Fibroblast of skin of back (primary cell): ENCODE results near the gene ZNF862.
"Not testable (repeated sequence)": the region's sequence is repeated elsewhere in the genome, so short reads cannot be mapped to it uniquely, and the experiment has no call there.

Experiments used
- DNase-seq: peaks from one replicate; pipeline ENCODE4 v3.0.0-alpha.2; 2013

Gene ZNF862

DNA sequence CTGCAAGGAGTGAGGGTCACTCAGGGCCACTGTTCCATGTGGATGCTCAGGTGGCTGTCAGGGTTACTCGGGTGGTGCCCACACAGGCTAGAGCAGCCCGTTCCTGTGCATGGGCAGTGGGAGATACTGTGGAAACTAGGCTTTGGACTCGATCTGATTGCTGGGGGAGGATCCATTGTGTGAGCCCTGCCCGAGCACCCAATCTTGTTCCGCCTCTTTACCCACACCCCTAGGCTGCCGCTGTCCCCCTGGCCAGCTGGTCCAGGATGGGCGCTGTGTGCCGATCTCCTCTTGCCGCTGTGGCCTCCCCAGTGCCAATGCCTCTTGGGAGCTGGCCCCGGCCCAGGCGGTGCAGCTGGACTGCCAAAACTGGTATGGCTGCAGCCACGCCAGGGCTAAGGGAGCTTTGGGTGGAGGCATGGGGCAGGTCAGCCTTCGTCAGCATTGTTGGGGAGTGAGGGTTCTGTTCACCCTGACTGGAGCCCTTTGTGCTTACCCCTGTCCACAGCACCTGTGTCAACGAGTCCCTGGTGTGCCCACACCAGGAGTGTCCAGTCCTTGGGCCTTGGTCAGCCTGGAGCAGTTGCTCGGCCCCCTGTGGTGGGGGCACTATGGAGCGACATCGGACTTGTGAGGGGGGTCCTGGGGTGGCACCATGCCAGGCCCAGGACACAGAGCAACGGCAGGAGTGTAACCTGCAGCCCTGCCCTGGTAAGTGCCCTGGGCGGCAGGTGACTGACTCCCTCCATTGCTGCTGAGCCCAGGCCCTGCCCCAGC lies 12.4 kb upstream of the ZNF862 start:
- no peak for DNase-seq

DNA sequence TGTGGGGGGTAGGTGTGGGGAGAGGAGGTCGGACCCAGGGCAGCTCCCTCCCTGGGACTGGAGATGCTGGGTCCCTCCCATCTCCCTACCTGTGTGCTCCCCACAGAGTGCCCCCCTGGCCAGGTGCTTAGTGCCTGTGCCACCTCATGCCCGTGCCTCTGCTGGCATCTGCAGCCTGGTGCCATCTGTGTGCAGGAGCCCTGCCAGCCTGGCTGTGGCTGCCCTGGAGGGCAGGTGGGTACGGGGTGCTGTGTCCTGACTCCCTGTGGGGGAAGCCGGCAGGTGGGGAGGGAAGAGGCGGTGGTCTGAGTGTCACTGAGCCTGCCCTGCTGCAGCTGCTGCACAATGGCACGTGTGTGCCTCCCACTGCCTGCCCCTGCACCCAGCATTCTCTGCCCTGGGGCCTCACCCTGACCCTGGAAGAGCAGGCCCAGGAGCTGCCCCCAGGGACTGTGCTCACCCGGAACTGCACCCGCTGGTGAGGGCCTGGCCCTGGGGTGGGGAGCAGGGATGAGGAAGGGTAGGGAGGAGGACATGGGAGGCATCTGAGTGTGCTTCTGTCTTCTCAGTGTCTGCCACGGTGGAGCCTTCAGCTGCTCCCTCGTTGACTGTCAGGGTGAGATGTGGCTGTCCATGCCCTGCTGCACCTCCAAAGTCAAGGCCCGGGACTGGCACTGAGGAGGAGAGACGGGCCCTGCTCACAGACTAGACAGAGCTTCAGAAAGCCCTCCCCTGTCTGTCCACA lies 11.7 kb upstream of the ZNF862 start:
- no peak for DNase-seq

DNA sequence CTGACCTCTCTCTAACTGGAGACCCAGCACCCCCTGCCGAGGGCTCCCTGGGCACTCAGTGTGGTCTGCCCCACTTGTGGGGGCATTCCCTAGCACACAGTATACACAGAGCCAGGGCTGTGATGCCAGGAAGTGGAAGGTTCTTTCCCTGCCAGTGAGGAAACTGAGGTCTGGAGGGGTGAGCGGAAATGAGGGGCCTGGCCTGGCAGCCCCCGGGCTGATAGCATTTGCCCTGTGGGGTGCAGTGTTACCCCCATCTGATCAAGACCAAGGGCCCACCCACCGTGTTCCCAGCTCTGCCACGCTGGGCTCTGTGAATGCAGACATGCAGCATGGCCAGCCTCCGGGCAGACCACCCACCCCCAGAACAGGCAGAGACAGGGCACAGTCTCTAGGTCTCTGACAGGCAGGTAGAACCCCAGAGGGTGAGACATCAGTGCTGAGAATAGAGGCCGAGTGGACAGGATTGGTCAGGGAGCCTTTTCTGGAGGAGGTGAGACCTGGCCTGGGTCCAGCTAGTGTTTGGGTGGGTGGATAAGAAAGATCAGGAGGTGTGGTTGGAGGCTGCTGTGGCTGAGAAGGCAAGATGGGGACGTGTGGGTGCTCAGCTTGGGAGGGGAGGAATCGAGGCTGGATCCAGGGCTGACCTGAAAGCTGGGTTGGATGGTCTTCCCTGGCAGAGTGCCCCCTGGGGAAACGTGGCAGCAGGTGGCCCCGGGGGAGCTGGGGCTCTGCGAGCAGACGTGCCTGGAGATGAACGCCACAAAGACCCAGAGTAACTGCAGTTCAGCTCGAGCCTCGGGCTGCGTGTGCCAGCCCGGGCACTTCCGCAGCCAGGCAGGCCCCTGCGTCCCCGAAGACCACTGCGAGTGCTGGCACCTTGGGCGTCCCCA lies 10.8 kb upstream of the ZNF862 start:
- DNase-seq: no peak

DNA sequence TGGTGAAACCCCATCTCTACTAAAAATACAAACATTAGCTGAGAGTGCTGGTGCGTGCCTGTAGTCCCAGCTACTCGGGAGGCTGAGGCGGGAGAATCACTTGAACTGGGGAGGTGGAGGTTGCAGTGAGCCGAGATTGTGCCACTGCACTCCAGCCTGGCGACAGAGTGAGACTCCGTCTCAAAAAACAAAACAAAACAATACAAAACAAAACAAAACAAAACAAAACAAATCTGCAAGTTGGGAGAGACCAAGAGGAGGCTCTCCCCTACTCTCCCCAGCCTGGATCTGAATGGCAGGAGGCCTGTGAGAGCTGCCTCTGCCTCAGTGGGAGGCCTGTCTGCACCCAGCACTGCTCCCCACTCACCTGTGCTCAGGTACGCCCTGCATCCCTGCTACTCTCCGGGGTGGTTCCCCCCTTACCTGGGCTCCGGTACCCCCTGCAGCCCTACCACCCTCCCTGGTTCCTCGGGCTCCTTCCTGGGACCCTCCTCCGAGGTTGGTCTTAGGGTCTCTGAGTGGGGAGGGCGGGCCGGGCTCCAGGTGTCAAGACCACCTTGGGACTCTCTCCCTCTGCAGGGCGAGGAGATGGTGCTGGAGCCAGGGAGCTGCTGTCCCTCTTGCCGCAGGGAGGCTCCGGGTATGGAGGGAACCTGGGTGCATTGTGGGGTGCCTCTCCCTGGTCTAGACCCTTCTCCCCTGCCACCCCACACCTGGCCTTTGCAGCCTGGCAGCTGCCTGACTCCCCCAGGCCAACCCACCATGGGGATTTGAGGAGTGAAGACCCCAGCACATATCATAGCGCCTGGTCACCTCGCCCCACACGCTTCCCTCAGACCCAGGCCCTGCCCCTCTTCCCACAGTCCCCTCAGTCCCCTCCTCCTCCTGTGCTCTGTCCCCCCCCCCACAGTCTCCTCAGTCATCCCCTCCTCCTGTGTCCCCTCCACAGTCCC lies 9.5 kb upstream of the ZNF862 start:
- DNase-seq: no peak

DNA sequence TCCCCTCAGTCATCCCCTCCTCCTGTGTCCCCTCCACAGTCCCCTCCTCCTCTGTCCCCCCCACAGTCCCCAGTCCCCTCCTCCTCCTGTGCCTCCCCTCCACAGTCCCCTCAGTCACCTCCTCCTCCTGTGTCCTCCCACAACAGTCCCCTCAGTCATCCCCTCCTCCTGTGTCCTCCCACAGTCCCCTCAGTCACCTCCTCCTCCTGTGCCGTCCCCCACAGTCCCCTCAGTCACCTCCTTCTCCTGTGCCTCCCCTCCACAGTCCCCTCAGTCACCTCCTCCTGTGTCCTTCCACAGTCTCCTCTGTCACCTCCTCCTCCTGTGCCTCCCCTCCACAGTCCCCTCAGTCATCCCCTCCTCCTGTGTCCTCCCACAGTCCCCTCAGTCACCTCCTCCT lies 7.6 kb upstream of the ZNF862 start:
- DNase-seq: not testable (repeated sequence)

DNA sequence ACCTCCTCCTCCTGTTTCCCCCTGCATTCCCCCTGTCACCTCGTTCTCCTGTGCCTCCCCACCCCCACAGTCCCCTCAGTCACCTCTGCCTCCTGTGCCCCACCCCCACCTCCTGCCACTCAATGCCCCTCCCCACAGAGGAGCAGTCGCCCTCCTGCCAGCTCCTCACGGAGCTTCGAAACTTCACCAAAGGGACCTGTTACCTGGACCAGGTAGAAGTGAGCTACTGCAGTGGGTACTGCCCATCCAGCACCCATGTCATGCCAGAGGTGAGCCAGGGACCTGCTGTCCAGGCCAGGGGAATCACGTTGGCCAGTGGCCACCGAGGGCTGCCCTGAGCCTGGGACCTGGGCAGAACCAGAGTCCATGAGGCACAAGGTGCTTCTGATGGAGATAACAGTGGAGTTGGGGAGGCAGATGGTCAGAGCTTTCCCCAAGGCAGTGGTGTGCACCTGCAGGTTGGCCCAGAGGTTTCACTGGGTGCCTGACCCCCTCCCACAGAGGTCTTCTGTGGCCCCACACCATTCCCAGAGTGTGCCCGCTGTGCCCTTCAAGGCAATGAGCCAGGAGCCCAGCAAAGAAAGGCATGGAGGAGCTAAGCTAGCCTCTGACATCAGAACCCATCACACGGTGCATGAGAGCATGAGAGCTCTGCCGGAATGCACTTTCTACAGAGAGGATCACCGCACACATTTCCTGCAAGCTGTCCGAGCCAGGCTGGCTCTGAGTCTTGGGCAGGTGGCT lies 7.0 kb upstream of the ZNF862 start:
- no peak for DNase-seq

DNA sequence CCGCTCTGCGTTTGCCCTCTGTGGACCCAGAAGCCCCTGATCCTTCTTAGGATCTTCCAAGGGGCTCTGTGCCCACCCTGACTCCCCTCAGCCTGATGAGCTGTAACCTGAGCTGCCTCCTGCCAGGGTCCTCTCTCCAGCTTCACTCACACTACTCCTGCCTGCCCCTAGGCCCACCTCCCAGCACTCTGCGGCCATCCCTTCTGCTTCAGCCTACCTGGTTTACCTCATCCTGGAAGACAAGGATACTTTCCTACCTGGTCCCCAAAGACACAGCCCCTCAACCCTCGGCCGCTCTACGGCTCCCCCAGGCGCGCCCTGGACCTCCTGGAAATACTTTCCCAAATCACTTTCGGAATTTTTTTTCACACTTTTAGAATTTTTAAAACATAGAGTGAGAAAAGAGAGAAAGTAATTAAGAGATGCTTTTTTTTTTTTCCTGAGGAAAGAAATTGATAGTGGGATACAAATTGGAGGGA lies 6.4 kb upstream of the ZNF862 start:
- no peak for DNase-seq

DNA sequence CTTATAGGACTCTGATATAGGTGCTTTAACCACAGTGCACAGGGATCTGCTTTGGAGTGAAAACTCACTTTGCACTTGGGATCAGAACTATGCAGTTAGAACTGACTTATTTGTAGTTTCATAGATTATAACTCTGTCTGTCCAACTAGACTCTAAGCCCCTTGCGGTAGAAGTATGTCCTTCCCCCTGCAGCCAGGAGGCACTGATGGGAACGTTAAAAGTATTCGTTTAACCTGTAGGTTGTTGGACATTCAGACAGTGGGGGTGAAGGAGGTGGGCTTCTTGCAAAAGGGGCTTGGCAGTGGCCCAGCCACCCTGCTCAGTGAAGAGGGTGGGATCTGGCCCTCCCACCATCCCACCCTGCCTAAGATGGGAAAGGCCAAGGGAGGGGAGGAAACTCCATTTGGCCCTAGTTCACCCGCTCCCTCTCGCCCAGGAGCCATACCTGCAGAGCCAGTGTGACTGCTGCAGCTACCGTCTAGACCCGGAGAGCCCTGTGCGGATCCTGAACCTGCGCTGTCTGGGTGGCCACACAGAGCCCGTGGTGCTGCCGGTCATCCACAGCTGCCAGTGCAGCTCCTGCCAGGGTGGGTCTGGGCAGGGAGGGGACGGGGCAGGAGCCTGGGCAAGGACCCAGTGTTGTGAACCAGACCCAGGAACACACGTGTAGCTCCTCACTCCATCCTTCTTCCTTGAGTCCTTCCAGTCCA lies 5.7 kb upstream of the ZNF862 start:
- no peak for DNase-seq

DNA sequence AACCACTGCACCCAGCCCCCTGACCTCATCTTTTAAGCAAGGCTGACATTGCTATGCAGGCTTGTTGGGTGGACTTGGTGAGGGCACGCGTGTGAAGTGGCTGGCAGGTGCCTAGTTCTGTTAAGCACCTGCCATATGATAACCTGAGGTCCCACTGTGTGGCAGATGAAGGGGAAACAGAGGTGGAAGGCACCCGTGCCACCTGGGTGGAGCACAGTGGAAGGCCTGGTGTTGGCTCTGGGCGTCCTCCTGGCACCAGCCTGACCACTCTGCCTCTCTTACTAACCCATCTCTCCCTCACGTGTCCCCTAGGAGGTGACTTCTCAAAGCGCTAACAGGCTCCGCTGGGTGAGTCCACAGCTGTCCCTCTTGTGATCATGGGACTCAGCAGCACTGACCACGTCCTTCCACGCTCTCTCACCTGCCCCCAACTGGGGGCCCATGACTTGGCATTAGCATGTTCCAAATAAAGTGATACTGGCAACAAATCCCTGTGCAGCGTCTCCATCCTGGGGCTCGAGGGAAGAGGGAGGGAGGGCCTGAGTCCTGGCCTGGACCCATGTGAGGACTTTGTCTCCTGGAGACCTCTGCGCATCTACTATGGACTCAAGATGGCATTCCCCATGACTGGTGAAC lies 4.6 kb upstream of the ZNF862 start:
- no peak for DNase-seq

DNA sequence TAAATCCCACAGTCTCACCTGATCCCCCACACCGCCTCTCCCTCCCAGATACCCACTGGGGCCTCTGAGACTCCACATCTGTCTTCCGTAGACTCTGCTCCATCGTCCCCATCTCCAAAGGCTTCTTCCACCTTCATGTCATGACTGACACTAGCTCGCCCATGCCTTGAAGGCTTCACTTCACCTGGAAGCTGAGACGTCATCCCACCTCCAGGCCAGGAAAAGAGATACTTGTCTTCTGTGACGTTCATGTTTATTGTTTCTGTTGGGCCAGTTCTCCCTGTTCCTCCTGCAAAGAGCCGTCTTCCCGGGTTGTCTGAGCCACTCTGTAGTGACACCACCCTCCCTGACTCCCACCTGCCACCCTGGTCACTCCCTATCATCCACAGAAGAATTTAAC lies 3.6 kb upstream of the ZNF862 start:
- DNase-seq: no peak

DNA sequence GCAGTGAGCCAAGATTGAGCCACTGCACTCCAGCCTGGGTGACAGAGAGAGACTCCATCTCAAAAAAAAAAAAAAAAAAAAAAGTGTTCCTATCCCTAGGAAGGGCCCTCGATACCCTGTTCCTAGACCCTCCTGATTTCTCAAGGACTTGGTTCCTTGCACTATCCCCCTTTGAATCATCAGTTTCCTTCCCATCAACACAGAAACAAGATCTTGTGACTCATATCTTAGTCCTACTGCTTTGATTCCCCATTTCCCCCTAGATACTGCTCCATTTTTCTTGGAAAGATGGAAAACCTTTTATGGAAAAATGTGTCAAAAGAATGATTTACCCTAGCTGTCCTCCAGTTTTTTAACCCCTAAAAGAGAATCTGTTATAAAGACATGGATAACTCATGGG lies 1.7 kb upstream of the ZNF862 start:
- DNase-seq: no peak

DNA sequence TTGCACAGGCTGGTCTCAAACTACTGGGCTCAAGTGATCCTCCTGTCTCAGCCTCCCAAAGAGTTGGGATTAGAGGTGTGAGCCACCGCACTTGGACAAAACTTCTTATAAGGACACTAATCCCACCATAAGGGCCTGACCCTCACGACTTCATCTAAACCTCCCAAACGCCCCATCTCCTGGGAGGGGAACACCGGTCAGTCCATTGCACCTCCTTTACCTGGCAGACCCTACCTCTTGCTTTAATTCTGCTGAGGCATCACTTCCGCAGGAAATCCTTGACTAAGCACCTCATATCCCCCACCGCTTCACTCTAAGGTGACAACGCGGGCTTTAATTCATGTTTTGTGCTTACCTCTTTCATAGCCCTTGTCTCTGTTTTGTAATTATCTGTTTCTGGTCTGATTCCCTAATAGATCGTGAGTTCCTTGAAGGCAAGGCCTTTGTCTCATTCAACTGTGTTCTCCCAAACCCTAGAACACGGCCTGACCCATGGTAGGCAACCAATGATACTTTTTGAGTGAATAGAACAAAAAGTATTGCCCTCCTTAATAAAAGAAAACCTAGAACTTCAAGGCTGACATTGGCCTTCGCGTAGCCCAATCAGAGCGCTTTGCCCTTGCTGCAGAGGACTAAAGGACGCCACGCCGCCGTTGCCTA lies 481 bp upstream of the ZNF862 start:
- no peak for DNase-seq

DNA sequence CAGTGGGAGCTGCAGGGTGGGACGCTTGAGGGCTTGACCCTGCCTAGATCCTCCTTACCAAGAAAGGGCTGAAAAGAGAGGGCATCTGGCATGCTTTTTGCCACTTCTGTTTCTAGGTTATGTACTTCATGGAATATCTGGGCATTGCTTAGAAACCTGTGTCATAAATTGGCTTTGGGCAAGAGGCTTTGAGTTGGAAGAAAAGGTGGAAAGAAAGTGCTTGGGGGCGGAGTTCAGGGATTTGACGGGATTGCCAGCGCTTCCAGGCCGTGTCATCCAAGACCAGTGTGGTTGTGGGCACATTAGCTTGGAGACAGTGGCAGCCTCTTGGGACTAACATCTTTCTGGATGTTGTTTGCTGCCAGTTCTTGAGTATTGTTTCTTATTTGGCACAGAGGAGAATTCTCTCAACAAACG lies 825 bp downstream of the ZNF862 start:
- peak; percentile 24 for DNase-seq

DNA sequence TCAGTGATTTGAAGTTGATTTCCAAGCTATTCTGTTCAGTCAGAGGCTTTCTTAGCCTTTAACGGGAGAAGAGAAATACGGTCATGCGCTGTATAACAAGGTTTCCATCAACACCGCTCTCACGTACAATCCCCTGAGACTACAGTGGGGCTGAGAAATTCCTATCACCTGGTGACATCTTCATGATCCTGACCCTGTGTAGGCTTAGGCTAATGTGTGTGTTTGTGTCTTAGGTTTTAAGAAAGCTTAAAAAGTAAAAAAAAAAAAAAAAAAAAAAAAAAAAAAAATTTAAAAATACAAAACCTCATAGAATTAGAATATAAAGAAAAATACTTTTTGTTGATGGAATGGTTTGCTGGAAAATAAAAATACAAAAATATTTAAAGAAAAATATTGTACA lies 1.8 kb downstream of the ZNF862 start:
- no peak for DNase-seq

DNA sequence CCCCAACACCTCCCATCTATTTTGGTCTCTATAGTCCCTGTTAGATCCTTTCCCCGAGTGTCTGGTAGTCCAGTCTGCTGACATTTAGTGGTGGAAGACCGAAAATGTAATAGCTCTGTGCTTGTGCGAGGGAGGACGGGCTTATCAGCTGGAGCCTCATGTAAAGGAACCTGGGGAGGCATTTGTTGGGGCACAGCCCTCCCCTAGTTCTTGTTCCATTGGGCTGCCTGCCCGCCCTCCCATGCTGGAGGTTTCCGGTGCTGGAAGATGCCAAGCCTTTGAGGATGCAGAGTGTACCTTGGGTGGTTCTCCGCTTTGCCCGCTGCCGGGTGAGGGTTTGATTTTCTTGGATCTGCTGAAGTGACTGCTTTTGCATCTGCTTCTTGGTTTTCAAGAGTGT lies 5.4 kb downstream of the ZNF862 start:
- no peak for DNase-seq

DNA sequence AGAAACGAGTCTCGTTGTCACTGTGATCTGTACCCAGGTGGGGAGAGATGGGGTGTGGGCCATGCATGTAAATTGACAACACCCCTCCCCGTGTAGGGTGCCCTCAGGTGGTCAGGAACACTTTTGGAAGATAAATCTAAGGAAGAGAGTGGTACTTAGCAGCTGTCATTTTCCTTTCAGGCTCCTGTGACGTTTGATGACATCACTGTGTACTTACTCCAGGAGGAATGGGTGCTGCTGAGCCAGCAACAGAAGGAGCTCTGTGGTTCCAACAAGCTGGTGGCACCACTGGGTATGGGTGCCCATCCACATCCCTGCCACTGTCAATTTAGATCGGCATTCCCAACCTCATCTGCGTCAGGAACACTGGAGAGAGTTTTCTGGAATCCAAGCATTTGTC lies 6.3 kb downstream of the ZNF862 start:
- DNase-seq: no peak

DNA sequence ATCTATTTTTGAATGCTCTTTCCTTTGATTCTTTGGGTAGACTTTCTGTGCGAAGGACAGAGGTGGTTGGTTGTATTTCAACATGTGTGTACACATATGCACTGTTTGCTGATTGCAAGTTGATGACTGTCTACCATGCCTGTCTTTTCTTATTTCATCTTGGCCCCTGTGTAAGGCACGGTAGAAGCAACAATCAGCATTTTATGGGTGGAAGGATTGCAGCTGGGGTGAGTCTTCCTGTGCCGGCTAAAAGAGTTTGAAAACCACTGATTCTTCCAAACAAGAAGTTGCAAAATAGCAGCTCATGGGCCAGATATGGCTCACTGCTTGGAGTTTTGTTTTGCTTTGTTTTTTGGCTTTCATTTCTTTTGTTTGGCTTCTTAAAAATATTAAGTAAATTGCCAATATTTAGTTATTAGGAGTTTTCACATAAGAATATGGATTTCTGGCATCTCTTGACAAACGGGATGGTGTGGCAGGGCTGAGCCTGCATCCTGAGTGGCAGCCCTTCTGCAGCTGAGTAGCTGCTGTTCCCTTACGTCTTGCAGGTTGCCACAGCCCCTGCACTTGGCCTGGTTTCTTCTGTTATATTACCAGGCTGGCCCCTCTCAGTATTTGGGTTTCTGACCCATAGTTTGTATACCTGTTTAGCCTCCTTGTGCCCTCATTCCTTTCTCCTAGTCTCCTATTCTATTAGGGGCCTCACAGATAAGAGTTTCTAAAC lies 7.2 kb downstream of the ZNF862 start:
- DNase-seq: no peak

DNA sequence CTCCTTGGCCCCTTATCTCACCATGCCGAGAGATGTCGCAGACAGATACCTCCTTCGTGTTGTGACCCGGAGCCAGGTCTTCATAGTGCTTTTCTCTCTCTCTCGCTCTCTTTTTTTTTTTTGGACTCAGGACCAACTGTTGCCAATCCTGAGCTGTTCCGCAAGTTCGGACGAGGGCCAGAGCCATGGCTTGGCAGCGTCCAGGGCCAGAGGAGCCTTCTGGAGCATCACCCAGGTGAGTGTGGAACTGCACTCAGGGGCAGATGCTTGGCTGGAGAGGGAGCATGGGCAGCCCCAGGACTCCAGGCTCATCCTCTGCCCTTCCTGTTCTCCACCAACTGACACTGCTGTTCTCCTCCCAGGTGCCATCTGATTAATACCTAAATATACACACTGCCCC lies 7.8 kb downstream of the ZNF862 start:
- DNase-seq: no peak
